K562 (cell line): ENCODE results near the gene GYG2. TPM values are rescaled to one million over a fixed set of nuclear protein-coding genes. Genes with fewer than 3 reads are reported as not detected.

Experiments used
- ATAC-seq: fragments of 200-7000 bp; cut with Tn5 transposase; 3 replicates; pipeline ENCODE4 v1.9.1; 2020; ENCODE audit warnings: moderate library complexity
- BruUV-seq: library from RNA; stranded (reverse); fragments of 400-500 nt; replicated peaks from 2 replicates; lab custom pipeline; 2021; lab: Mats Ljungman, UMichigan
- CTCF ChIA-PET: fragments of 300-600 bp; formaldehyde crosslinking; extraction: SDS; loops from one replicate; lab custom pipeline; 2021; ENCODE audit warnings: low intra/inter-chr PET ratio; lab: Yijun Ruan, JAX
- POLR2A ChIA-PET: fragments of 300-600, 350-650 bp; sonication (Branson Sonifier 250); formaldehyde crosslinking; extraction: SDS; loops from one replicate; lab custom pipeline; 2021; ENCODE audit warnings: antibody characterized with exemption, inconsistent platforms; lab: Yijun Ruan, JAX
- DNase-seq, 4 experiments: peaks; one replicate each; pipeline versions ENCODE4 v3.0.0 to v3.0.0-alpha.2; 2011 to 2018; ENCODE audit warnings: low spot score in 3 of 4, mixed read lengths in 3 of 4; ENCODE audit errors: extremely low read depth in 1 of 4
- FAIRE-seq: peaks from 2 replicates; lab custom pipeline; 2011; peaks lifted over from hg19 to GRCh38; lab: Jason Lieb, UNC
- H2AFZ ChIP-seq: 2 replicates; pipeline ENCODE4 v1.6.0; 2011; ENCODE audit warnings: low read depth, low read length, control low read depth, inconsistent platforms
- H3K27ac ChIP-seq: fragments of 200-600 bp; 3 replicates; pipeline ENCODE4 v1.8.0; 2011; ENCODE audit warnings: low read depth, mild to moderate bottlenecking, control low read depth, inconsistent platforms, low read length, moderate library complexity, mixed read lengths; ENCODE audit errors: extremely low read depth
- H3K27me3 ChIP-seq, 2 experiments: fragments of 300-600 bp in 1 of 2; 2 replicates in 1 of 2; 3 replicates in 1 of 2; pipeline versions ENCODE4 v1.6.0 to v1.8.0; 2011; ENCODE audit warnings: inconsistent platforms in 2 of 2, low read length in 2 of 2, mild to moderate bottlenecking in 1 of 2, mixed read lengths in 1 of 2, moderate library complexity in 1 of 2; ENCODE audit not compliant: control insufficient read depth in 2 of 2, insufficient read depth in 2 of 2
- H3K36me3 ChIP-seq: fragments of 300-600 bp; 3 replicates; pipeline ENCODE4 v1.8.0; 2011; ENCODE audit warnings: mild to moderate bottlenecking, low read length, inconsistent platforms; ENCODE audit not compliant: control insufficient read depth, insufficient read depth
- H3K4me1 ChIP-seq, 2 experiments: fragments of 200-600 bp in 1 of 2; replicated peaks in 1 of 2; 2 replicates in 1 of 2; 3 replicates in 1 of 2; pipeline versions ENCODE4 v1.5.1 to v1.8.0; 2011; ENCODE audit warnings: inconsistent platforms in 2 of 2, low read length in 2 of 2, mild to moderate bottlenecking in 1 of 2, mixed read lengths in 1 of 2, moderate library complexity in 1 of 2; ENCODE audit not compliant: control insufficient read depth in 2 of 2, insufficient read depth in 2 of 2
- H3K4me2 ChIP-seq: 2 replicates; pipeline ENCODE4 v1.6.1; 2011; ENCODE audit warnings: low read length, control low read depth, inconsistent platforms, mixed read lengths; ENCODE audit not compliant: insufficient read depth
- H3K4me3 ChIP-seq: fragments of 200-600 bp; sonication (generic), shearing (Covaris generic); 2 replicates; pipeline ENCODE4 v1.5.1; 2016; ENCODE audit warnings: control low read depth, inconsistent platforms
- H3K79me2 ChIP-seq: fragments of 200-600 bp; 3 replicates; pipeline ENCODE4 v1.8.0; 2011; ENCODE audit warnings: low read length, inconsistent platforms; ENCODE audit not compliant: control insufficient read depth, insufficient read depth
- H3K9ac ChIP-seq, 2 experiments: 2 replicates each; pipeline versions ENCODE4 v1.6.0 to v1.6.1; 2011; ENCODE audit warnings: low read depth in 2 of 2, low read length in 2 of 2, control low read depth in 1 of 2, inconsistent platforms in 1 of 2, mild to moderate bottlenecking in 1 of 2, mixed read lengths in 1 of 2; ENCODE audit not compliant: insufficient read depth in 1 of 2
- H3K9me1 ChIP-seq: one replicate; pipeline ENCODE4 v1.6.0; 2011; ENCODE audit warnings: inconsistent platforms, mild to moderate bottlenecking, low read length, moderate library complexity; ENCODE audit not compliant: control insufficient read depth, insufficient read depth
- H3K9me3 ChIP-seq: replicated peaks from 2 replicates; pipeline ENCODE4 v1.5.1; 2011; ENCODE audit warnings: low read depth, low read length, inconsistent platforms; ENCODE audit not compliant: control insufficient read depth, insufficient read depth
- H4K20me1 ChIP-seq: replicated peaks from 2 replicates; pipeline ENCODE4 v1.6.1; 2011; ENCODE audit warnings: low read length, inconsistent platforms, mixed read lengths; ENCODE audit not compliant: control insufficient read depth, insufficient read depth
- CBFA2T3 ChIP-seq: fragments of 450-650 bp; IDR thresholded peaks from 2 replicates; pipeline ENCODE4 v1.6.1; 2017
- EP300 ChIP-seq: IDR thresholded peaks from 2 replicates; pipeline ENCODE4 v1.6.1; 2012; ENCODE audit warnings: low read length, improper control_type of control experiment
- RAD21 ChIP-seq, 2 experiments: fragments of 250-450 bp in 1 of 2; fragments of 450-650 bp in 1 of 2; sonication (Bioruptor Pico) in 1 of 2; formaldehyde crosslinking in 1 of 2; IDR thresholded peaks in 1 of 2; conservative IDR thresholded peaks in 1 of 2; 2 replicates each; pipeline versions ENCODE4 v1.4.0 to v1.8.0; 2020 to 2022; ENCODE audit warnings: mild to moderate bottlenecking in 2 of 2, moderate library complexity in 1 of 2
- VEZF1 ChIP-seq: fragments of 200-800 bp; sonication (Bioruptor generic); IDR thresholded peaks from 2 replicates; pipeline ENCODE4 v1.6.1; 2017; ENCODE audit warnings: missing genetic modification characterization, missing compliant biosample characterization
- WGBS: fragments of 100-300 bp; shearing (Covaris generic); methylation state at CpG from one replicate; pipeline ENCODE4 v1.1.6; 2016; ENCODE audit warnings: low coverage, mixed read lengths; ENCODE audit not compliant: insufficient coverage; ENCODE audit errors: missing lambda C conversion rate; 5-methylcytosine and 5-hydroxymethylcytosine counted together
- in situ Hi-C: fragments of 300-500 bp; cut with MboI; formaldehyde crosslinking; loops from 4 replicates; pipeline ENCODE4 v1.15.0; 2018; ENCODE audit warnings: inconsistent platforms, mixed read lengths
- intact Hi-C: fragments of 100-400 bp; cut with micrococcal nuclease; formaldehyde crosslinking; loops from 2 replicates; pipeline ENCODE4 v1.14.2; 2022
- polyA plus RNA-seq, 8 experiments: library from polyadenylated mRNA; depleted of rRNA in 4 of 8; stranded (reverse) in 5 of 8; unstranded in 3 of 8; fragments of >200 nt; fragmentation: Nextera tagmentation in 2 of 8; fragmentation: Illumina TruSeq in 1 of 8; extraction: Ambion mirVana in 2 of 8; extraction: Trizol in 1 of 8; gene quantifications; 2 replicates each; pipeline versions ENCODE4 v1.2.1 to v1.2.3, GENCODE V29; 2011 to 2014; ENCODE audit warnings: inconsistent platforms in 1 of 8, missing spikeins in 1 of 8
- total RNA-seq, 7 experiments: library from RNA; depleted of rRNA in 6 of 7; stranded (reverse); fragments of >200 nt in 6 of 7; fragmentation: Illumina TruSeq in 2 of 7; extraction: Trizol in 2 of 7; gene quantifications; 2 replicates each; pipeline versions ENCODE4 v1.2.1 to v1.2.3, GENCODE V29; 2011 to 2021; ENCODE audit warnings: low replicate concordance in 1 of 7
- TF ChIP-seq, protein P1 (sequence below): fragments of 250-450 bp; sonication (Bioruptor Pico); IDR thresholded peaks from 2 replicates; pipeline ENCODE4 v1.4.0; 2020; ENCODE audit warnings: mild to moderate bottlenecking, moderate library complexity, borderline replicate concordance
- TF ChIP-seq, protein P2 (sequence below): sonication (generic); formaldehyde crosslinking; IDR thresholded peaks from 2 replicates; pipeline ENCODE4 v1.8.0; 2022; ENCODE audit warnings: mild to moderate bottlenecking, missing genetic modification reagents
- TF ChIP-seq, protein P3 (sequence below), 3 experiments: IDR thresholded peaks in 2 of 3; conservative IDR thresholded peaks in 1 of 3; 2 replicates each; pipeline ENCODE4 v1.5.1; 2011 to 2012; ENCODE audit warnings: low read length in 3 of 3, mild to moderate bottlenecking in 3 of 3, control low read depth in 2 of 3, improper control_type of control experiment in 1 of 3, inconsistent platforms in 1 of 3, low read depth in 1 of 3, mixed read lengths in 1 of 3, moderate library complexity in 1 of 3; ENCODE audit not compliant: insufficient read depth in 2 of 3

GYG2 gene
- total and polyA plus RNA-seq, 9 of the 15 experiments (the other 6 are each of a cell fraction or from before 2014, with no cell fraction given) = 0.24 to 4.4 (median 2.9) TPM

DNA sequence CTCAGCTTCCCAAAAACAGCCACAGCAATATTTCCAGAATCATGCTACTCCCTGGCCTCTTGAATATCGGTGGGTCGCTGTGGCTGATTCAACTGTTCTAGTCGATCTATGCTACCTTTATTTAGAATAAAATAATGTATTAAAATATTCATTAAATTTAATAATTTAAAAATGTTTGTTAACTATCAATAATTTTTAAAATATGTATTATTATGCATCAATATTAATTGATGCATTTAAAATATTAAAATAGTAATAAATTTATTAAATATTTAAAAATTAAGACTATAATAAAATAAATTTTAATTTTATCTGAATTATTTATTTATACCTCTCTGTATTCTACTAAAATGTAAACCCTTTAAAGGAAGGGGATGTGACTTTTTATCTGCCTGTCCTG, 81.4 kb downstream of the GYG2 start (continued):
- TF ChIP-seq, protein P1, sequence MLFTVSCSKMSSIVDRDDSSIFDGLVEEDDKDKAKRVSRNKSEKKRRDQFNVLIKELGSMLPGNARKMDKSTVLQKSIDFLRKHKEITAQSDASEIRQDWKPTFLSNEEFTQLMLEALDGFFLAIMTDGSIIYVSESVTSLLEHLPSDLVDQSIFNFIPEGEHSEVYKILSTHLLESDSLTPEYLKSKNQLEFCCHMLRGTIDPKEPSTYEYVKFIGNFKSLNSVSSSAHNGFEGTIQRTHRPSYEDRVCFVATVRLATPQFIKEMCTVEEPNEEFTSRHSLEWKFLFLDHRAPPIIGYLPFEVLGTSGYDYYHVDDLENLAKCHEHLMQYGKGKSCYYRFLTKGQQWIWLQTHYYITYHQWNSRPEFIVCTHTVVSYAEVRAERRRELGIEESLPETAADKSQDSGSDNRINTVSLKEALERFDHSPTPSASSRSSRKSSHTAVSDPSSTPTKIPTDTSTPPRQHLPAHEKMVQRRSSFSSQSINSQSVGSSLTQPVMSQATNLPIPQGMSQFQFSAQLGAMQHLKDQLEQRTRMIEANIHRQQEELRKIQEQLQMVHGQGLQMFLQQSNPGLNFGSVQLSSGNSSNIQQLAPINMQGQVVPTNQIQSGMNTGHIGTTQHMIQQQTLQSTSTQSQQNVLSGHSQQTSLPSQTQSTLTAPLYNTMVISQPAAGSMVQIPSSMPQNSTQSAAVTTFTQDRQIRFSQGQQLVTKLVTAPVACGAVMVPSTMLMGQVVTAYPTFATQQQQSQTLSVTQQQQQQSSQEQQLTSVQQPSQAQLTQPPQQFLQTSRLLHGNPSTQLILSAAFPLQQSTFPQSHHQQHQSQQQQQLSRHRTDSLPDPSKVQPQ = no peak
- TF ChIP-seq, protein P2, sequence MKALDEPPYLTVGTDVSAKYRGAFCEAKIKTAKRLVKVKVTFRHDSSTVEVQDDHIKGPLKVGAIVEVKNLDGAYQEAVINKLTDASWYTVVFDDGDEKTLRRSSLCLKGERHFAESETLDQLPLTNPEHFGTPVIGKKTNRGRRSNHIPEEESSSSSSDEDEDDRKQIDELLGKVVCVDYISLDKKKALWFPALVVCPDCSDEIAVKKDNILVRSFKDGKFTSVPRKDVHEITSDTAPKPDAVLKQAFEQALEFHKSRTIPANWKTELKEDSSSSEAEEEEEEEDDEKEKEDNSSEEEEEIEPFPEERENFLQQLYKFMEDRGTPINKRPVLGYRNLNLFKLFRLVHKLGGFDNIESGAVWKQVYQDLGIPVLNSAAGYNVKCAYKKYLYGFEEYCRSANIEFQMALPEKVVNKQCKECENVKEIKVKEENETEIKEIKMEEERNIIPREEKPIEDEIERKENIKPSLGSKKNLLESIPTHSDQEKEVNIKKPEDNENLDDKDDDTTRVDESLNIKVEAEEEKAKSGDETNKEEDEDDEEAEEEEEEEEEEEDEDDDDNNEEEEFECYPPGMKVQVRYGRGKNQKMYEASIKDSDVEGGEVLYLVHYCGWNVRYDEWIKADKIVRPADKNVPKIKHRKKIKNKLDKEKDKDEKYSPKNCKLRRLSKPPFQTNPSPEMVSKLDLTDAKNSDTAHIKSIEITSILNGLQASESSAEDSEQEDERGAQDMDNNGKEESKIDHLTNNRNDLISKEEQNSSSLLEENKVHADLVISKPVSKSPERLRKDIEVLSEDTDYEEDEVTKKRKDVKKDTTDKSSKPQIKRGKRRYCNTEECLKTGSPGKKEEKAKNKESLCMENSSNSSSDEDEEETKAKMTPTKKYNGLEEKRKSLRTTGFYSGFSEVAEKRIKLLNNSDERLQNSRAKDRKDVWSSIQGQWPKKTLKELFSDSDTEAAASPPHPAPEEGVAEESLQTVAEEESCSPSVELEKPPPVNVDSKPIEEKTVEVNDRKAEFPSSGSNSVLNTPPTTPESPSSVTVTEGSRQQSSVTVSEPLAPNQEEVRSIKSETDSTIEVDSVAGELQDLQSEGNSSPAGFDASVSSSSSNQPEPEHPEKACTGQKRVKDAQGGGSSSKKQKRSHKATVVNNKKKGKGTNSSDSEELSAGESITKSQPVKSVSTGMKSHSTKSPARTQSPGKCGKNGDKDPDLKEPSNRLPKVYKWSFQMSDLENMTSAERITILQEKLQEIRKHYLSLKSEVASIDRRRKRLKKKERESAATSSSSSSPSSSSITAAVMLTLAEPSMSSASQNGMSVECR (CRISPR knock-in tag) = no peak

GRCh38 chrX:2913118-2913517, 84.4 kb downstream of the GYG2 start:
- Histone ChIP-seq H3K9me1 (no peaks in the 10 kb centered on the region), H3K4me2 (no peak overlapping the region), H3K36me3 (no peaks in the 10 kb centered on the region)
- in situ Hi-C loops = no loop called here
- TF ChIP-seq, protein P3, sequence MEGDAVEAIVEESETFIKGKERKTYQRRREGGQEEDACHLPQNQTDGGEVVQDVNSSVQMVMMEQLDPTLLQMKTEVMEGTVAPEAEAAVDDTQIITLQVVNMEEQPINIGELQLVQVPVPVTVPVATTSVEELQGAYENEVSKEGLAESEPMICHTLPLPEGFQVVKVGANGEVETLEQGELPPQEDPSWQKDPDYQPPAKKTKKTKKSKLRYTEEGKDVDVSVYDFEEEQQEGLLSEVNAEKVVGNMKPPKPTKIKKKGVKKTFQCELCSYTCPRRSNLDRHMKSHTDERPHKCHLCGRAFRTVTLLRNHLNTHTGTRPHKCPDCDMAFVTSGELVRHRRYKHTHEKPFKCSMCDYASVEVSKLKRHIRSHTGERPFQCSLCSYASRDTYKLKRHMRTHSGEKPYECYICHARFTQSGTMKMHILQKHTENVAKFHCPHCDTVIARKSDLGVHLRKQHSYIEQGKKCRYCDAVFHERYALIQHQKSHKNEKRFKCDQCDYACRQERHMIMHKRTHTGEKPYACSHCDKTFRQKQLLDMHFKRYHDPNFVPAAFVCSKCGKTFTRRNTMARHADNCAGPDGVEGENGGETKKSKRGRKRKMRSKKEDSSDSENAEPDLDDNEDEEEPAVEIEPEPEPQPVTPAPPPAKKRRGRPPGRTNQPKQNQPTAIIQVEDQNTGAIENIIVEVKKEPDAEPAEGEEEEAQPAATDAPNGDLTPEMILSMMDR (IDR thresholded peaks at IDR 0.05 in 2 of 3, conservative IDR thresholded peaks at IDR 0.05 in 1 of 3; ENCODE audit: insufficient read depth in 2 of 3, low read depth in 1 of 3, low read length in 3 of 3) = peak in 2 of 3 experiments; percentile 20 to 25; a peak in 2 of 6 replicates
- TF ChIP-seq EP300 = no peak
- peak; percentile 24; the same call in 1 of the 2 replicates for TF ChIP-seq VEZF1 (CRISPR knock-in tag)
- peak; percentile 48 for TF ChIP-seq CBFA2T3
- peak in 1 of 2 experiments; percentile 31; a peak in 3 of 4 replicates for TF ChIP-seq RAD21 (CRISPR knock-in tag; conservative IDR thresholded peaks at IDR 0.05 in 1 of 2, IDR thresholded peaks at IDR 0.05 in 1 of 2)
- TF ChIP-seq, all 486 proteins: peak for 4
- no peak for FAIRE-seq
- peak in 3 of 4 experiments; percentile 21 to 29 (median 28) for DNase-seq
- Histone ChIP-seq H3K4me1 (peaks cover 0 to 6% of the 10 kb centered on the region in 2 experiments; a peak in 2 of 5 replicates), H3K27ac (no peak overlapping the region), H3K27me3 (no peaks in the 10 kb centered on the region), H3K9ac (no peak overlapping the region), H4K20me1 (no peaks in the 10 kb centered on the region), H3K9me3 (no peaks in the 10 kb centered on the region), H2AFZ (no peak overlapping the region), H3K4me3 (no peak overlapping the region), H3K79me2 (no peaks in the 10 kb centered on the region)
- peak; percentile 58 for ATAC-seq
- BruUV-seq = no TSS peak
- CTCF ChIA-PET = no interaction called here
- 4% methylated on average over 3 of the region's 3 CpGs for WGBS
- intact Hi-C loops = no loop called here
- POLR2A ChIA-PET = no interaction called here
